Measurements from ENCODE around the gene STPG3.

DNA sequence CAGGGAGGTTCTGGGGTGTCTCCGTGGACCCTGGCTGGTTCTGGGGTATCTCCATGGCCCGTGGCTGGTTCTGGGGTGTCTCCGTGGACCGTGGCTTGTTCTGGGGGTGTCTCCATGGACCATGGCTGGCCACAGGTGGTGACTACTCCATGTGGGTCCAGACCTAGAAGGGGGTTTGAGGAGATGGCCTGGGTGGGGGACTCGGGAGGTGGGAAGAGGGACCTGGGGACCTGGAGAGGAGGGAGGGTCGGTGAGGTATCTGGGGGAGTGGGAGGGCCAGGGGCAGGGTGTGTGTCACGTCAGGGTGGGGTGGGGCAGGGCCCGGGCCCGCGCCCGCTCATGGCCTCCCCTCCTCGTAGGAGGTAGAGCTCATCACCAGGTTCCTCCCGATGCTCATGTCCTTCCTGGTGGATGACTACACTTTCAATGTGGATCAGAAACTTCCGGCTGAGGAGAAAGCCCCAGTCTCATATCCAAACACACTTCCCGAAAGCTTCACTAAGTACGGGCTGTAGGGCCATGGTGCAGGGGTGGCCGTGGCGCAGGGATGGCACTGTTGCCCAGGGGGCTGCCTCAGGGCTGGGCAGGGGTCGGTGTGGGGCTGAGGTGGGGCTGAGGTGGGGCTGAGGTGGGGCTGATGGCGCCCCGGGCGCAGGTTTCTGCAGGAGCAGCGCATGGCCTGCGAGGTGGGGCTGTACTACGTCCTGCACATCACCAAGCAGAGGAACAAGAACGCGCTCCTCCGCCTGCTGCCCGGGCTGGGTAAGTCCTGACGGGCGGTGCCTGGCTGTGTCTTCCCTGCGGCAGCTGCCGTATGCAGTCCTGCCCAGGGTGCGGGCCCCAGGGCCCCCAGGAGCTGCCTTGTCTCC is 15.7 kb downstream of the STPG3 start:
- TF ChIP-seq, protein P1, sequence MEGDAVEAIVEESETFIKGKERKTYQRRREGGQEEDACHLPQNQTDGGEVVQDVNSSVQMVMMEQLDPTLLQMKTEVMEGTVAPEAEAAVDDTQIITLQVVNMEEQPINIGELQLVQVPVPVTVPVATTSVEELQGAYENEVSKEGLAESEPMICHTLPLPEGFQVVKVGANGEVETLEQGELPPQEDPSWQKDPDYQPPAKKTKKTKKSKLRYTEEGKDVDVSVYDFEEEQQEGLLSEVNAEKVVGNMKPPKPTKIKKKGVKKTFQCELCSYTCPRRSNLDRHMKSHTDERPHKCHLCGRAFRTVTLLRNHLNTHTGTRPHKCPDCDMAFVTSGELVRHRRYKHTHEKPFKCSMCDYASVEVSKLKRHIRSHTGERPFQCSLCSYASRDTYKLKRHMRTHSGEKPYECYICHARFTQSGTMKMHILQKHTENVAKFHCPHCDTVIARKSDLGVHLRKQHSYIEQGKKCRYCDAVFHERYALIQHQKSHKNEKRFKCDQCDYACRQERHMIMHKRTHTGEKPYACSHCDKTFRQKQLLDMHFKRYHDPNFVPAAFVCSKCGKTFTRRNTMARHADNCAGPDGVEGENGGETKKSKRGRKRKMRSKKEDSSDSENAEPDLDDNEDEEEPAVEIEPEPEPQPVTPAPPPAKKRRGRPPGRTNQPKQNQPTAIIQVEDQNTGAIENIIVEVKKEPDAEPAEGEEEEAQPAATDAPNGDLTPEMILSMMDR (IDR thresholded peaks at IDR 0.05): no peak
- TF ChIP-seq POLR2A (IDR thresholded peaks at IDR 0.05): no peak
